ENCODE results near the gene ACTR6. TPM values are rescaled to one million over a fixed set of nuclear protein-coding genes. Genes with fewer than 3 reads are reported as not detected.

The ACTR6 gene
- polyA plus RNA-seq, 1 donor (not counting 4 experiments of a cell fraction or from before 2014, with no cell fraction given): 33.1 TPM

DNA sequence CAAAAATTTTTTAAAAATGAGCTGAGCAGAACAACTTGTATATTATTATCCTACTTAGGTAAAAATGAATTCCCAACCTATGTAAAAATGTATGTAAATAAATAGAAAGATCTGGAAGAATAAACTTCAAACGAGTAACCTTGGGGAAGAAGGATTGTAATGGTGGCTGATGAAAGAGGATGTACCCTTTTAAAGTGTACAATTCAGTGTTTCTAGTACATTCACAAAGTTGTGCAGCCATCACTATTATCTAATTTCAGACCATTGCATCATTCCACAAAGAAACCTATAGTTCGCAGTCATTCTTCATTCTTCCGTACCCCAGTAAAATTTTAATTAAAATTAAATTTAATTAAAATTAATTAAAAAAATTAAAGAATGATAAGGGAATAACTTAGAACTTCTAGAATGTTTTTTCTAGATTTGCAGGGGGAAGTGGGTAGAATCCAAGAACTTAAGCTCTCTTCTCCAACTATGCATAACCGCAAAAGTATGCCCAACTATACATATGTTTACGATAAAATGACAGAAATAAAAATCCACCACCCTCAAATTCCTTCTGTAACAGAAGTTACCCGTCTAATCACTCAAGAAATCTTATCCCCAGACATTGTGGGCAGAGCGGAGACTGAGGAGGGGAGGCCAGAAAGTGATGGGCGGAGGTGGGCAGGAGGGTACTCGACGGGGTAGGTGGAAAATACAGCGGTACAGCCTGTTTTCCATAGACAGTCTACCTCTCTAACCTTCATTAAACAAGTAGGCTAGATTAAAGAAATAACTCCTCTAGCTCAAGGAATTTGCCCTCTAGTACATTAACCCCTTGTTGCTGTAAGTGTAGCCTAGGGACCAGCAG lies 65.3 kb downstream of the ACTR6 start:
- peak overlapping the region; percentile 95 for H3K9ac ChIP-seq (ENCODE audit: control insufficient read depth, extremely low read depth, insufficient read depth, low read length)
- TF ChIP-seq, protein P1, sequence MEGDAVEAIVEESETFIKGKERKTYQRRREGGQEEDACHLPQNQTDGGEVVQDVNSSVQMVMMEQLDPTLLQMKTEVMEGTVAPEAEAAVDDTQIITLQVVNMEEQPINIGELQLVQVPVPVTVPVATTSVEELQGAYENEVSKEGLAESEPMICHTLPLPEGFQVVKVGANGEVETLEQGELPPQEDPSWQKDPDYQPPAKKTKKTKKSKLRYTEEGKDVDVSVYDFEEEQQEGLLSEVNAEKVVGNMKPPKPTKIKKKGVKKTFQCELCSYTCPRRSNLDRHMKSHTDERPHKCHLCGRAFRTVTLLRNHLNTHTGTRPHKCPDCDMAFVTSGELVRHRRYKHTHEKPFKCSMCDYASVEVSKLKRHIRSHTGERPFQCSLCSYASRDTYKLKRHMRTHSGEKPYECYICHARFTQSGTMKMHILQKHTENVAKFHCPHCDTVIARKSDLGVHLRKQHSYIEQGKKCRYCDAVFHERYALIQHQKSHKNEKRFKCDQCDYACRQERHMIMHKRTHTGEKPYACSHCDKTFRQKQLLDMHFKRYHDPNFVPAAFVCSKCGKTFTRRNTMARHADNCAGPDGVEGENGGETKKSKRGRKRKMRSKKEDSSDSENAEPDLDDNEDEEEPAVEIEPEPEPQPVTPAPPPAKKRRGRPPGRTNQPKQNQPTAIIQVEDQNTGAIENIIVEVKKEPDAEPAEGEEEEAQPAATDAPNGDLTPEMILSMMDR (optimal IDR thresholded peaks at IDR 0.05 in 1 of 3, IDR thresholded peaks at IDR 0.05 in 1 of 3, conservative IDR thresholded peaks at IDR 0.05 in 1 of 3; ENCODE audit: extremely low read depth in 1 of 3, insufficient read depth in 2 of 3, low read length in 3 of 3): no peak
- TF ChIP-seq EZH2 (IDR thresholded peaks at IDR 0.05; ENCODE audit: low read length): no peak
- peak overlapping the region; percentile 83 to 92 (median 92) for H3K4me3 ChIP-seq (ENCODE audit: control insufficient read depth in 2 of 3, extremely low read depth in 1 of 3, insufficient read depth in 2 of 3, low read depth in 1 of 3, low read length in 3 of 3)
- peaks cover 16% of the 10 kb centered on the region for H3K4me1 ChIP-seq (ENCODE audit: control insufficient read depth, extremely low read depth, insufficient read depth, low read length)
- no peaks in the 10 kb centered on the region for H4K20me1 ChIP-seq (ENCODE audit: control insufficient read depth, extremely low read depth, insufficient read depth, low read length)
- H3K9me1 ChIP-seq (ENCODE audit: control insufficient read depth, extremely low read depth, insufficient read depth, low read length): peaks cover 2% of the 10 kb centered on the region
- peaks cover 34% of the 10 kb centered on the region for H3K79me2 ChIP-seq (ENCODE audit: control insufficient read depth, insufficient read depth, low read length)
- H3K27me3 ChIP-seq (ENCODE audit: control insufficient read depth, extremely low read depth, insufficient read depth, low read length): no peaks in the 10 kb centered on the region
- peak overlapping the region; percentile 78 for H3K27ac ChIP-seq (ENCODE audit: control insufficient read depth, insufficient read depth, low read length)
- peak; percentile 5 for FAIRE-seq
- peak overlapping the region; percentile 96 for H3K4me2 ChIP-seq (ENCODE audit: control insufficient read depth, extremely low read depth, insufficient read depth, low read depth, low read length)
- H3K36me3 ChIP-seq (ENCODE audit: control insufficient read depth in 2 of 2, extremely low read depth in 1 of 2, insufficient read depth in 2 of 2, low read length in 2 of 2): no peaks in the 10 kb centered on the region
- dilution Hi-C loops (cut with MboI; ENCODE audit: extremely low pct_ligation_motif_present, low sequenced_read_pairs): no loop called here
- no peak for DNase-seq (ENCODE audit: low read depth, low spot score)
- no peaks in the 10 kb centered on the region for H3K9me3 ChIP-seq (ENCODE audit: control insufficient read depth, low read depth, low read length)
- peak overlapping the region; percentile 100 for H2AFZ ChIP-seq (ENCODE audit: control insufficient read depth, low read length)

DNA sequence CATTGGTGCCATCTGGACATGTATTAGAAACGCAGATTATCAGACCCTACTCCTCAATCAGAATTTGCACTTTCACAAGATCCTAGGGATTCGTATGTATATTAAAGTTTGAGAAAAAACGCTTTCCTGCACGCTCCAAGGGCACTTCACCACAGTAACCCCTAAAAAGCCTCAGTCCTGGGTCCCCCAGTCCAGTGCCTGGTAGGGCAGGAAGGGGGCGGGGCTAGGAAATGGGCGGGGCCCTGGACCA lies 65.9 kb downstream of the ACTR6 start:
- Histone ChIP-seq H3K36me3 (ENCODE audit: control insufficient read depth in 2 of 2, extremely low read depth in 1 of 2, insufficient read depth in 2 of 2, low read length in 2 of 2) (no peaks in the 10 kb centered on the region), H3K9ac (ENCODE audit: control insufficient read depth, extremely low read depth, insufficient read depth, low read length) (peak overlapping the region; percentile 95), H4K20me1 (ENCODE audit: control insufficient read depth, extremely low read depth, insufficient read depth, low read length) (no peaks in the 10 kb centered on the region), H2AFZ (ENCODE audit: control insufficient read depth, low read length) (peak overlapping the region; percentile 100), H3K4me2 (ENCODE audit: control insufficient read depth, extremely low read depth, insufficient read depth, low read depth, low read length) (peak overlapping the region; percentile 96), H3K9me1 (ENCODE audit: control insufficient read depth, extremely low read depth, insufficient read depth, low read length) (peaks cover 2% of the 10 kb centered on the region), H3K27me3 (ENCODE audit: control insufficient read depth, extremely low read depth, insufficient read depth, low read length) (no peaks in the 10 kb centered on the region), H3K4me3 (ENCODE audit: control insufficient read depth in 2 of 3, extremely low read depth in 1 of 3, insufficient read depth in 2 of 3, low read depth in 1 of 3, low read length in 3 of 3) (peak overlapping the region; percentile 83 to 92 (median 92)), H3K79me2 (ENCODE audit: control insufficient read depth, insufficient read depth, low read length) (peaks cover 39% of the 10 kb centered on the region), H3K27ac (ENCODE audit: control insufficient read depth, insufficient read depth, low read length) (peak overlapping the region; percentile 78), H3K4me1 (ENCODE audit: control insufficient read depth, extremely low read depth, insufficient read depth, low read length) (peaks cover 16% of the 10 kb centered on the region), H3K9me3 (ENCODE audit: control insufficient read depth, low read depth, low read length) (no peaks in the 10 kb centered on the region)
- DNase-seq (ENCODE audit: low read depth, low spot score) (no peak), FAIRE-seq (no peak)
- dilution Hi-C loops (cut with MboI; ENCODE audit: extremely low pct_ligation_motif_present, low sequenced_read_pairs): no loop called here
- TF ChIP-seq EZH2 (IDR thresholded peaks at IDR 0.05; ENCODE audit: low read length): no peak
- TF ChIP-seq, protein P1 (optimal IDR thresholded peaks at IDR 0.05 in 1 of 3, IDR thresholded peaks at IDR 0.05 in 1 of 3, conservative IDR thresholded peaks at IDR 0.05 in 1 of 3; ENCODE audit: extremely low read depth in 1 of 3, insufficient read depth in 2 of 3, low read length in 3 of 3): no peak
